Measurements from ENCODE around the gene ITGA1.

Gene ITGA1

DNA sequence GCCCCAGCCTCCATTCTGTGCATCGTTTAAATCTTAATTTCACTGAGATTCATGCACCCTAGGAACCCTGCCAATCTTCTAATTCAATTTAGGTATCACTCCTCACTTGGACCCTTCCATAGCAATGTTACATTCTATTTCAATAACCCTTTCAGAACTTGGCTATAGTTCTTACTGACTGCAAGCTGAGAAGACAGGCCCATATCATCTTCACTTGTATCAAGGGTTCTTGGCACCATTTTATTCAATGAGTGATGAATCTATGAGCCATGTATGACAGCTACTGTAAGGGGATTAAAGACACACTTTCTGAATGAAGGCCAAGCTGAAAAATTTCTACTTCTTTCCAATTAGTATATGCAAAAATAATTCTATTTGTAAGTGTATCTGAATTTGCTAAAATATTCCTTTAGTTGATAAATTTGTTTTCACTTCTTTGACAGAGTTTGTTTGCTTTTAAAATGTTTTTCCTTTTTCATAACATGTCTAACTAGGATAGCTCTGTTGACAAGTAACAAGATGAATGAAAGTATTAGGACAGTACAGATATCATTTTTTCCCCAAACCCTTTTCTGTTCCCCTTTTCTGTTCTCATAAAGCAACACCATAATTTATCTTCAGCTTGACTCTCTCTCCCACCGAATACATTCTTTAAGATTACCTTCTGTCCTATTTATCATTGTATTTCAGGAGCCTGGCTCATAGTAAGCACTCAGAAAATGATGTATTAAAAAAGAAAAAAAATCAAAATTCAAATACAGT is 211.0 kb downstream of the ITGA1 start:
- TF ChIP-seq, protein P1, sequence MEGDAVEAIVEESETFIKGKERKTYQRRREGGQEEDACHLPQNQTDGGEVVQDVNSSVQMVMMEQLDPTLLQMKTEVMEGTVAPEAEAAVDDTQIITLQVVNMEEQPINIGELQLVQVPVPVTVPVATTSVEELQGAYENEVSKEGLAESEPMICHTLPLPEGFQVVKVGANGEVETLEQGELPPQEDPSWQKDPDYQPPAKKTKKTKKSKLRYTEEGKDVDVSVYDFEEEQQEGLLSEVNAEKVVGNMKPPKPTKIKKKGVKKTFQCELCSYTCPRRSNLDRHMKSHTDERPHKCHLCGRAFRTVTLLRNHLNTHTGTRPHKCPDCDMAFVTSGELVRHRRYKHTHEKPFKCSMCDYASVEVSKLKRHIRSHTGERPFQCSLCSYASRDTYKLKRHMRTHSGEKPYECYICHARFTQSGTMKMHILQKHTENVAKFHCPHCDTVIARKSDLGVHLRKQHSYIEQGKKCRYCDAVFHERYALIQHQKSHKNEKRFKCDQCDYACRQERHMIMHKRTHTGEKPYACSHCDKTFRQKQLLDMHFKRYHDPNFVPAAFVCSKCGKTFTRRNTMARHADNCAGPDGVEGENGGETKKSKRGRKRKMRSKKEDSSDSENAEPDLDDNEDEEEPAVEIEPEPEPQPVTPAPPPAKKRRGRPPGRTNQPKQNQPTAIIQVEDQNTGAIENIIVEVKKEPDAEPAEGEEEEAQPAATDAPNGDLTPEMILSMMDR (IDR thresholded peaks at IDR 0.05; ENCODE audit: insufficient read depth, low read length, missing control alignments) = no peak
- POLR2A ChIA-PET = no interaction called here
- CTCF ChIA-PET = interaction anchor here (0.8 to 1.6 kb wide), 5 partner anchors 10 to 50 kb away, joined by 3 to 5 read pairs (median 4); no protein-coding TSS in a partner anchor
- H3K4me3 ChIP-seq (ENCODE audit: low read depth, low read length) = no peak overlapping the region
- DNase-seq (ENCODE audit: low read depth, low spot score) = no peak

DNA sequence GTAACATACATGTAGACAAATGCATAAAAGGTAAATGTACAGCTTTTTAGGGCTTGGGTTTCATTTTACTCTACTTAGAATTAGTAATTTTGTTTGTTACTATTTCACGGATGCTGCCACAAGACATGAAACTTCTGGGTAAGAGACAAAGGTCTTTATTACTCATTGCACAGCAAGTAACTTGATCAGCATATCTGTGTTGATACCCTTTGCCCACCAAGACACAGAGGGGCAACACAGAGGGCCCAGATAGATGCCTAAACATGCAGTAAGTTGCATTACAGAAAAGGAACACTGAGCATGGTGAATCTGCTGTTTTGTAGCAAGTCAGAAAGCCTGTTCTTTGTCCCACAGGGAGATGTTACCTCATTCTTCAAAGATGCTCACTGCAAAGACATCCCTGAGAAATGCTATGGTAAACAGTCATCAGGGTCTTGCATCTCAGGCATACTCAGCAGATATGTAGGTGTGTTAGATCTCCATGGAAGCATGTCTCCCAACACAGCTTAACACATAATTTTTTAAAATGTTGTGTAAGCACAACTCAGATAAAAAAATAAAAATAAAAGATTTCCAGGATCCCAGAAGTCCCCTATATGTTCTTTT is 211.7 kb downstream of the ITGA1 start:
- POLR2A ChIA-PET = no interaction called here
- CTCF ChIA-PET = interaction anchor here (0.8 to 1.6 kb wide), 4 partner anchors 11 to 51 kb away, joined by 3 to 5 read pairs (median 4); no protein-coding TSS in a partner anchor
- TF ChIP-seq, protein P1 (IDR thresholded peaks at IDR 0.05; ENCODE audit: insufficient read depth, low read length, missing control alignments) = no peak
- H3K4me3 ChIP-seq (ENCODE audit: low read depth, low read length) = no peak overlapping the region
- DNase-seq (ENCODE audit: low read depth, low spot score) = peak; percentile 50

DNA sequence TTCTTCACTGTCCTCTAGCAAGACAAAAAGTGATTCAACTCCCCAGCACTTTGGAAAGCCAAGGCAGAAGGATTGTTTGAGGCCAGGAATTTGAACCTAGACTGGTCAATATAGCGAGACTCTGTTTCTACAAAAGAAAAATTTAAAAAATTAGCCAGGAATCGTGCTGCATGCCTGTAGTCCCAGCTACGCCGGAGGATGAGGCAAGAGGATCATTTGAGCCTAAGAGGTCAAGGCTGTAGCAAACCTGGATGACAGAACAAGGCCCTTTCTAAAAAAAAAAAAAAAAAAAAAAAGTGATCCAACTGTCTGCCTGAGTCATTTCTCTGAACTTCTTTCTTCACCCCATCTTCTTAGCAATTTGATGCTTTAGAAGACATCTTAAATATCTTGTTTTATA is 213.8 kb downstream of the ITGA1 start:
- H3K4me3 ChIP-seq (ENCODE audit: low read depth, low read length) = no peak overlapping the region
- no peak for DNase-seq (ENCODE audit: low read depth, low spot score)
- CTCF ChIA-PET = no interaction called here
- POLR2A ChIA-PET = no interaction called here
- TF ChIP-seq, protein P1 (IDR thresholded peaks at IDR 0.05; ENCODE audit: insufficient read depth, low read length, missing control alignments) = no peak

DNA sequence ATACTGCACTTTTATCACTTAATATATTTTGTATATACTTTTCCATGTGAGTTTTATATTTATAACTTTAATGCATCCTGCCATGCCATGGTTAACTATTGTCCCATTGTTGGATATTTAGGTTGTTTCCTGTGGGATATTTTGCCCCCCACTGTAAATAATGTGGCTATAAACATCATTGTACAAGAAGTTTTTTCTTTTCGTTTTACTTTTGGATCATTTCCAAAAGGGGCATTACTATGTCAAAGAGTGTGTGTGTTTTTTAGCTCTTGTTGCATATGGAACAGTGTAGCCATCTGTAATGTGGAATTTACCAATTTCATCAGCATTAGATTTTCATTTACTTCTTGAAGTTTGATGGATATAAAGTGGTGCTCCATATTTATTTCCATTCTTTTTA is 214.8 kb downstream of the ITGA1 start:
- CTCF ChIA-PET = interaction anchor here (1.3 kb wide), 1 partner anchor 33 kb away, joined by 4 read pairs; no protein-coding TSS in a partner anchor
- no peak for DNase-seq (ENCODE audit: low read depth, low spot score)
- POLR2A ChIA-PET = no interaction called here
- no peak overlapping the region for H3K4me3 ChIP-seq (ENCODE audit: low read depth, low read length)
- TF ChIP-seq, protein P1 (IDR thresholded peaks at IDR 0.05; ENCODE audit: insufficient read depth, low read length, missing control alignments) = no peak

DNA sequence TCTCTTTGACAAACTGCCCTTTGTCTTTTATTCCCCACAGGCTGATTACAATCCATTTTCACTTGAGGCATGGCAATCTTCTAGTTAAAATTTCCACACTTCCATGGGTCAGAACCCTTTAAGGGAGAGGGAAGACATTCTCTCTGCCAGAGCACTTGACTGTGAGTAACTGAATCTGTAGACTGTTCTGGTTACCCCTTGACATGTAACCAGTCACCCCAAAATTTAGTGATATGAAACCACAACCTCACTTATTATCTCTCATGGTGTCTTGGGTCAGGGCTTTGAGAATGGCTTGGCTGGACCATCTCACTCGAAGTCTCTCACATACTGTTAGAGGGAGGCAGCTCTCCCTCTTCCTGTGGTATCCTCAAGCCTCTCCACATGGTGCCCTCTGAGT is 215.4 kb downstream of the ITGA1 start:
- DNase-seq (ENCODE audit: low read depth, low spot score) = no peak
- ChIA-PET CTCF (interaction anchor here (1.3 kb wide), 1 partner anchor 32 kb away, joined by 4 read pairs; no protein-coding TSS in a partner anchor), POLR2A (no interaction called here)
- H3K4me3 ChIP-seq (ENCODE audit: low read depth, low read length) = no peak overlapping the region
- TF ChIP-seq, protein P1 (IDR thresholded peaks at IDR 0.05; ENCODE audit: insufficient read depth, low read length, missing control alignments) = no peak
